Bone marrow (tissue), 2 donors: ENCODE data around the gene STOM.

Experiments used
- DNase-seq, 2 donors: peaks; one replicate each; lab custom pipeline; 2025; lab: John Stamatoyannopoulos, UW

STOM gene

DNA sequence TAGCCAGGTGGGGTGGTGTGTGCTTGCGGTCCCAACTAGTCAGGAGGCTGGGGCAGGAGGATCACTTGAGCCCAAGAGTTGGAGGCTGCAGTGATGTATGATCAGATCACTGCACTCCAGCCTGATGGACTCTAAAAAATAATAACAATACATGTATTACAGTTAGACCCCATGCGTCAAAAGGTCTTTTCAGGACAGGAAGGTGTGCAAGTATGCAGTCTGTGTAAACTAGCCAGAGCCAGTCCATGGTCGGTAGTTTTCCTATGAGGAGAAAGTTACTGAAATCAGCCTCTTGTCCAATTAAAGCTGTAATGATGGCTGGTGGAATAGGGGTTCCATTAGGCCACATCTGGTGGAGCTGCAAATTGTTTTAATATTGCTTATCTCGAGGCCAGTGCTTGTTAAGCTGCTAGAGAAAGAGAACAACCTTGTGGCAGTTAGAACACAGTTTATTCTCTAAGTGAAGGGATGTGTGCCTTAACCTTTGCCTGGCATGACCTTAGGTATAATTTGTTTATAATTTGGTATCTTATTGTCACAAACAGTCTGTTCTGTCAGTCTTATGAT is 1.5 kb upstream of the STOM start:
- no peak for DNase-seq

DNA sequence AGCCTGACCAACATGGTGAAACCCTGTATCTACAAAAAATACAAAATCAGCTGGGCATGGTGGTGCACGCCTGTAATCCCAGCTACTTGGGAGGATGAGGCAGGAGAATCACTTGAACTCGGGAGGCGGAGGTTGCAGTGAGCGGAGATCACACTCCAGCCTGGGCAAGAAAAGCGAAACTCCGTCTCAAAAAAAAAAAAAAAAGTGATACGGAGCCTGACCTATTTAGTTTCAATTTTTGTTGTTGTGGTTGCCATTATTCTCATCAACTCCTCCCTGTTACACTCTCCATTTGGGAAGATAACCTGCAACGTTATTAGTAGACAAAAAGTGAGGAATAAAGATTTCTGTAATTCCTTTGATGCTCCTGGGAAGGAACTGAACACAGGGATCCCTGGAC is 1.3 kb downstream of the STOM start:
- peak in 1 of 2 donors; percentile 13 for DNase-seq

DNA sequence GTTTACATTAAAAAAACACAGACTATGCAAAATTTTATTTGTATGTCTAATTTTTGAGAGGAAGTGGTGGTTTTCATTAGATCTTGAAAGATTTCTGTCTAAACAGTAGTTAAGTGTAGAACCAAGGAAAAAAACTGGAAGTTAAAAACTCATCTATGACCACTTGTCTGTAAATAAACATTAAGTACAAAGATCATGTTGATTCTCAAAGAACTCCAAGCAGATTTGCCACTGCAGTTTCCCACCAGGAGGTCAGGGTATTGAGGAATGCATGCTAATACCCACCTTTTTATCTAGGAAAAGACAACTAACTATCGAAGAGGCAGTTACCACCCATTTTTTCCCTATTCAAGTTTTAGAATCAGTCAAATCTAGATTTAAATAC is 1.9 kb downstream of the STOM start:
- no peak for DNase-seq

DNA sequence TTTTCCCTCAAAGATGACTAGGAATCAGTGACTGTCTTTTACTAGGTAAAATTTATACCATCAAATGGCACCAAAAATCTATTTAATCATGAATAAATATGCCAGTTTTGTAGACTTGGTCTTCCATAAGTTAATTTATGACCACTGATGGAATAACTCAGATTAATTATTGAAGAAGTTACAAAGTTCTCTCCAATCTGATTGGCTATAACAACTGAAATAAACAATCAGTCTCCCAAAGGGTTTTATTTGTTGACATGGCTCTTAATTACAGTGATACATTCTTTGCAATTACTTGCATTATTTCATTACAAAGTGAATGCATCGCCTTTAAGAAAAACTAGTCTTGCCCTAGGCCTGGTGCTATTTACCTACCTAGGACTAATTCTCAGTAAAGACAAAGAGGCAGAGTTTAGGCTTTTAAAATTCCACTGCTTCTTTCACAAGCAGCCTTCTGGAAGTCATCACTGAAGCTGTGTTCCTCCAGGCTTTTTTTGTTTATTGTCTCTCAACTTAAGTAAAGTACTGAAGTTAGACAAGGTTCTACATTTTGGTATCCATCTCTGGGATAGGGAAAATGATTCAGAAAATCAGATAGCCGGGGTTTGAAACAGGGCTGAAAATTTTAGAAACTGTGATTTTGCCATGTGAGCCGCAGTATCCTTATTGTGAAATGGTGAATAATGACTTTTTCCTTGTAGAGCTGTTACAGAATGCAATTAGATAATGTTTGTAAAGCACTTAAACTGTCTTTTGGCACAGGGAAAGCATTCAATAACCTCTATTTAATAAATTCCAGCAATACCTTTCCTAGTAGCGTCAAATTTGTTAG is 2.5 kb downstream of the STOM start:
- no peak for DNase-seq

DNA sequence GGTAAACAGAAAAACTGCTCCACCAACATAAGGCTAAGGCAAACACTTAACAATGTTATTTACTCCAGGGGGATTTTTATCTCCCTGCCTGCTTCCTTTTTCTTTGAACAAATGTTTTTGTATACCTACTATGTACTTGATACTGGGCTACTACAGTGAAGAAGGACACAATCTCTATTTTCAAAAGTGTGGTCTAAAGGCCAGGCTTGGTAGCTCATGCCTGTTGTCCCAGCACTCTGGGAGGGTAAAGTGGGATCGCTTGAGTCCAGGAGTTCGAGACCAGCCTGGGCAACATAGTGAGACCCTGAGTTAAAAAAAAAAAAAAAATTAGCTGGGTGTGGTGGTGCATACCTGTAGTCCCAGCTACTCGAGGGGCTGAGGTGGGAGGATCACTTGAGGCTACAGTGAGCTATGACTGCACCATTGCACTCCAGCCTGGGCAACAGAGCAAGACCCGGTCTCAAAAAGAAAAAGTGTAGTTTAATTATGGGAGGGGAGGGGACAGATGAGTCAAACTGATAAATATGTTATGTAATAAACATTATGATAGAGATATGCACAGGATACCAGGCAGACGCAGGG is 3.3 kb downstream of the STOM start:
- no peak for DNase-seq

DNA sequence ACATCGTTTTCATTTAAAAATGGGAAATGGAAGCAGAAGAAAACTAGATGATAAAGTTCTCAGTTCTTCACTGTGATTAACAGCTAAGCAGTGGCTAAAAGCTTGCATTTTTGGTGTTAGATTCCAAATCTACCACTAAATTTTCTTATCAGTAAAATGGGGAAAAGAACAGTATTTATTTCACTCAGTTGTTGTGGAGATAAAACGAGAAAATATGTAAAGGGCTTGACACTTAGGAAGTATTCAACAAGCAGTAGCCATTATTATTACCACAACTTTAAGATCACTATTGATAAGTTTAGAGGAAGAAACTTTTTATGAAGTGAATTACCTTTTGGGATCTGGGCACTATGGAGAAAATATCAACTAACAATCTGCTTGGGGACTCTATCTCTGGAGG is 4.5 kb downstream of the STOM start:
- no peak for DNase-seq

DNA sequence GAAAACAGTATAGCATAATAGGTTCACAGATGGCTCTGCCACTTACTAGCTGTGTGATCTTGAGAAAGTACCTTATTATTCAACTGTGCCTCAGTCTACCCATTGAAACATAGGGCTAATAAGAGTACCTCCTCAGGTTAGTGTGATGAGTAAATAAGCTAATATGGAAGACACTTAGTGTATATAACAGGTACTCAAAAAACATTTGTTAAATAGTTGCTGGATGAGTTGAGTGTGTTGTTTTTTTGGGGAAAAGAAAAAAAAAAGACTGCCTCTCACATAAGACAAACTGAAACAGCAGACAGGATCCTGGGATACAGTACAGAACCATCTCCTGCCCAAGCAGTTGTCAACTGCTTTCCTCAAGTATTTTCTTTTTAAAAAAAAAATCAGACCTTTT is 5.2 kb downstream of the STOM start:
- no peak for DNase-seq

DNA sequence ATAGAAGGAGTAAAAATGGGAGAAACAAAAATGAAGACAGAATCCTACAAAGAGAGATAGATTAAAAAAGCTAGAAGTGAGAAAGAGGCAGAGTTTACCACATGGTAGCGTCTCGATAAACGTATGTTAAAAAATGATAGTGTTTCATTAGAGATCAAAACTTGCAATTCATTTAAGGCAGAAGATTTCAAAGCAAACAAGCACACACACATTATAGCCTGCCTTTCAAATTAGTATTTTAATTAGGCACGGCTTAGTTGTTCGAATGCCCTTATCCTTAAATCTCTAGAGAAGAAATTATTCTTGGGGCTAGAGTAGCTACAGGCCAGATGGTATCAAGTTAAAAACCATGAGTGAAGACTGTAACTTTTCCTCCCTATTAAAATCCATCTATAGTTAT is 6.0 kb downstream of the STOM start:
- no peak for DNase-seq

DNA sequence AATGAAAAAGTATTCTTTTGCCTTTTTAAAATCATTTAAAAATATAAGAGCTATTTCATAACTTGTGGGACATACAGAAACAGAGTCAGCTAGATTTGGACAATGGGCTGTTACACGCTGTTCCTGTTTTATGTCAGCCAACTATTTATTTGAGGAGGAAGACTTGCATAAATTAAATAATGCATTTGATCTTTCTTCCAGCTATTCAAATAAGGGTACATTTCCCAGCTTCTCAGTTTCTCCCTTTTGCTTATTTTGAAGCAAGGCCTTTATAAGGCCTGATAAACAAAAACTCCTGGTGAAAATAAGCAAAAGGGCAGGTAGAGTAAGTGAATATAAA is 6.5 kb downstream of the STOM start:
- DNase-seq = no peak

DNA sequence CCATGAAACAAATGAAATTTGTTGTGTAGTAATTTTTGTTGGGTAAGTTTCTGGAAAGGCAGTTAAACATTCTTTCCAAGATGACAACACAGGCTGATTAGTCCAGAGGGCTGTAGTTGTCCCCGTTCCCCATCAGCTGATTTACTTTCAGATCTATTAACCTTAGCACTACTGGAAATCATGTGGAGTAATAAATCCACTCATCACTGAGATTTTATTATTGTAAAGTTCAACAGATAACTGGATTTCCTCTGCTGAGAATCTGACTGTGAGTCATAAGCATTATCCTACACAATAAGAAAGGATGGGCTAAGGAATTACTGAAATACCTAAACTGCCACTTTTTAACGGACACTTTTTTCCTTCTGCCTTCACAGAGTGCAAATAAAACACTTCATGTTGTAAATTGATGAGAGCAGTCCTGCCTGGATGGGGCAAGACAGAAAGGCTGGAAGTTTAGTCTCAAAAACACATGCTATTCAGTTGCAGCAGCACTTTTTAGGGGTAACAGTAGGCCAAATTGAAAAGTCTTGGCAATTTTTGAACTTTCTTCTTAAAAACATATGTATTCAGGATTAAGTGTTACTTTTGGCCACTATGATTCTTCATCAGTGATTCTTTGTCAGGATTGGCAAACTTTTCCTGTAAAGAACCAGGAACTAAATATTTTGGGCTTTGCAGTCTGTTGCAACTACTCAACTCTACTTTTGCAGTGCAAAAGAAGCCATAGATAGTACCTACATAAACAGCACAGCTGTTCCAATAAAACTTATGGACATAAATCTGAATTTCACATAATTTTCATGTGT is 7.0 kb downstream of the STOM start:
- no peak for DNase-seq

DNA sequence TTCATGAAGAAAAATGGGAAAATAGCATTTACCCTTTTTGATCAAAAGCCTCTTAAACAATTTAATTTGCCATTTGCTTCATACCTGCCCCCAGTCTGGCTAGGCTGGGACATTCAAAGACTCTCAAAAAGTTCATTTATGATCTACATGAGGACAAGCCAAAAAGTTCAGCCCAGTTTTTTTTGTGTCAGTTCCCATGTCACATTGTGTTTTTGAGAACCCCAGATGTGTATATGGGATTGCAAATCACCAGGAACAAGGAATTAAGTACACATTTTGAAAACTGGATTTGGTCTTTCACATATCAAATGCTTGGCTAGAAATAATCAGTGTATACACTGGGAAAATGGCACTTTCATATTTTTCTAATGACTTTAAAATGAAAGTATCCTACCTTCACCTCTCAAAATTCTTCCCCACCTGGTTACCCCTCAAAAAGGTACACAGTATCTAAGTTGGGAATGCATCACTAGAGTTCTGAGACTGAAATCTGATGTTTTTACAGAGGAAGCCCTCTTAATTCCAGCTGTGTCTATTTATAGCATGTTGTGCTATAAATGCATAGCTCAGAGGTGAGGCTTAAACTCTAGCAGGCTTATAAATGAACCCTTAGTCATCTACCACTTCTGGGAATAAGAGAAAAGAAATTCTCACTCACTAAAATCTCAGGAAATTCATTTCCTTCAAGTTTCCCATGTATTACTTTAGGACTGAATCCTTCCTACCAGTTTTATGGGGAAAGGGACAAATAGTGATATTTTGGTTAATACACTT is 9.3 kb downstream of the STOM start:
- no peak for DNase-seq

DNA sequence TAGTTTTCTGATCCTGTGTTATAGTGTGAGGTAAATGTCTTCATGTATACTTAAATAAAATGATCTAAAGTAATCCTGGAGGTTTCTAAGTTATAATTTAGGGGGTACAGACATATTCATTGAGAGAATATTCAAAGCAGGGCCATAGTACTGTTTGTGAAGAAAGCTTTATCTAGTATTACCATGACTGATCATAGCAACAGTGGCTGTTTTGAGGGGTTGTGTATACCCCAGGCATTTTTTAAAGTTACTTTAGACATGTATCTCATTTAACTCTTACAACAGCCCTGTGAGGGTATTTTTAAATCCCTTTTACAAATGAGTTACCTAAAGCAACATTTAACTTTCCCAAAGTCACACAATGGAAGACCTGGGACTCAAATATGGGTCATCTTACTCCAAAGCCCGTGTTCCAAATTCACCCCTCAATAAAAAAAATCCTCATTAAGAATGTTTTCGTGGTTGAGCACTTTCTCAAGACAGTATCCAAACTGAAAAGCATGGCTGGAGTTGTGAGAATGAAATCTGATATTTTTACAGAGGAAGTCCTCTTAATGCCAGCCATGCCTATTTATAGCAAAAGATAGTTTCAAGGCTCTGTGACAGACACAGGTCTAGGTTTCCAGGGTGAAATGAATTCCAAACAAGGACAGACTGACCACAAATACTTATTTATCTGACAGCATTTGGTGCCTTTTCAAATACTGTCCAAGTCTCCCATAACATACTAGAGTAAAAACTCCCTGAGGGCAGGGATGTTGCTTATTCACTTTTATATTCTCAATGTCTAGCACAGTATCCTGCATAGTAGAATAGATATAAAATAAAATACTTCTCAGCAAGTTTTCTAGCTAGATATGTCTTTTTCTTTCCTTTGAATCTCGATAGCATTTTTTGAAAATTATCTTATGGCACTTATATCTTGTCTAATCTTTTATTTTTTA is 10.4 kb downstream of the STOM start:
- DNase-seq = no peak

DNA sequence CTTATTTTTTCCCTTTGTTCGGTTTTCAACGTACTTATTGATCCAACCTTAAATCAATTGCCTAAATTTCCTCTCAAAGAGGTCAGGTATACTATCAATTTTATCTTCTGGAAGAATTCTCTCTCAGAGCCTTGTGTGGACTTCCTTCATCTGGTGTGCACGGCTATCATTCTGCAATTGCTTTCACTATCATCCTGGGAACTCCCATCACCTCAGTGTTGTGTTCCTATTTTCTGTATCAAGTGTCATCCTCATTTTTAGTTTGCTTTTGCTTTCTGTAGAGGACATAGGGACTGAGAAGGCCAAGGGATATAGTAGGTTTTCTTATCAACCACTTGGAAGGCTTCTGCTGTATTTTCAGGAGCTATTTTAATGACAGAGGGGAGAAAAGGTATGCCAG is 11.3 kb downstream of the STOM start:
- peak in 1 of 2 donors; percentile 78 for DNase-seq

DNA sequence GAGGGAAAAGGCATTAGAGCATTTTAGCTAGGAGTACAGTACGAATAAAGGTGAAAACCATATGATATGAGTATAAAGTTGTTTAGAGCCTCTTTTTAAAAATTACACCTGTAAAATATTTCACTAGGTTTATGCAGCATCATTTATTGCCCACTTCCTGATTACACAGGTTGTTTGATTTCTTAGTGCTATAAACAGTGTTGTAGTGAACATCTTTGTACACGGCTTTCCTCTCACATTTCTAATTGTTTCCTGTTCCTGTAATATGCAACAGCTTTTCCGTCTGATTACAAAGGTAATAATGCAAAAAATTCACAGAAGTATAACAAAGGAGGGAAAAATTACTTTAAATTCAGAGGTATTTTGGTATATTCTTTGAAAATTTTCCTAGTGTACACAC is 13.0 kb downstream of the STOM start:
- DNase-seq = no peak

DNA sequence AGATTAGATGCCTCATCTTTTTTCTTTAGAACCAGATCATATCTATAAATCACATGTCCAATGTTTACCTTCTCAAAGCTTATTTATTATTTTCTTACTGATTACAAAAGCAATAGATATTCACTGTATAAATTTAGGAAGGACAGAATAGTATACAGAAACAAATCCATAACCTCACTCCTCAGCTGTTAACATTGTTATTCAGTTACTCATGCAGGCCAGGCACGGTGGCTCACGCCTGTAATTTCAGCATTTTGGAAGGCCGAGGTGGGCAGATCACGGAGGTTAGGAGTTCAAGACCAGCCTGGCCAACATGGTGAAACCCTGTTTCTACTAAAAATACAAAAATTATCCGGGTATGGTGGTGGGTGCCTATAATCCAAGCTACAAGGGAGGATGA is 15.3 kb downstream of the STOM start:
- no peak for DNase-seq

DNA sequence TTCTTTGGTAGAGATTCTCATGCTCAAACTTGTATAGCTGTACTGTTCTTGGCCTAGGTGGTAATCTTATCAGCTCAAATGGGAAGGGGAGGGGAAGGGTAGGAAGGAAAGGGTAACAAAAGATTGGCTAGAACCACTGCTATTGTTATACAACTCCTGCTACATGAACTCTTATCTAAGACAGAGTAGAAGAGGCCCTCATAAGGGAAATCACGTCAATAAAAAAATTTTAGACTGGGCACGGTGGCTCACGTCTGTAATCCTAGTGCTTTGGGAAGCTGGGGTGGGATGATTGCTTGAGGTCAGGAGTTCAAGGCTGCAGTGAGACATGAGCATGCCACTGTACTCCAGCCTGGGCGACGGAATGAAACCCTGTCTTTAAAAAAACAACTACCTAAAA is 15.9 kb downstream of the STOM start:
- DNase-seq = no peak

DNA sequence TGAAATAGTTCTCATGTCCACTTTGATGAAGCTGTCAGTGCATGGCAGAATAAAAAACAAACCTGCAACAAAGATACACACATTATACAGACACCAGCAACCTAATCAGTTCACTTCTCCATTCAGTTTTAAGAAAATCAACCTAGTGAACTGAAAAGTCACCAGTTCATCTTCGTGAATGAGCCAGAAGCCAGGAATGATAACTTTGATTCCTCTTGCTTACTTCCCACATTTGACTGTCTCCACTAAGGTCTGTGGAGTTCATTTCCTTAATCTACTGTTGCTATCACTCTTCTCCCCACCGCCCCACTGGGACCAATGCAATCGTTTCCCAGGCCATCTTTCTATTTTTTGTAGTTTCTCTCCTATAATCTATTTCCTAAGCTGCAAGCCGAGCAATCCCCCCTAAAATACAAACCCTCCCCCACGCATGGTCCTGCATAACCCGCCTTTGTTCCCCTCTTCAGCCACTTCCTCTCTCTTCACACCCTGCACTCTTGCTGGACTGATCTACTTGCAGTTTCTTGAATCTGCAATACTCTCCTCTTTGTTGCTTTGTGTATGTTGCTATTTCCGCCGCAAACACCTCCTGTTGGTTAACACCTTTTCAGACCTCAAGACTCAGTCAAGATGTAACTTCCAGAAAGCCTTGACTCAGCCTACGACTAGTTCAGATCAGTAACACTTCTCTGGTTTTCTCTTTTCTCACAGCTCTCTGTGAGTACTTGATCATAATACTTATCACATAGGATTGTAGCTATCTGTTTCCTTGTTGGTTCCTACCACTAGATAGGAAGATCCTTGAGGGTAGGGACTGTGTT is 16.6 kb downstream of the STOM start:
- DNase-seq = no peak

DNA sequence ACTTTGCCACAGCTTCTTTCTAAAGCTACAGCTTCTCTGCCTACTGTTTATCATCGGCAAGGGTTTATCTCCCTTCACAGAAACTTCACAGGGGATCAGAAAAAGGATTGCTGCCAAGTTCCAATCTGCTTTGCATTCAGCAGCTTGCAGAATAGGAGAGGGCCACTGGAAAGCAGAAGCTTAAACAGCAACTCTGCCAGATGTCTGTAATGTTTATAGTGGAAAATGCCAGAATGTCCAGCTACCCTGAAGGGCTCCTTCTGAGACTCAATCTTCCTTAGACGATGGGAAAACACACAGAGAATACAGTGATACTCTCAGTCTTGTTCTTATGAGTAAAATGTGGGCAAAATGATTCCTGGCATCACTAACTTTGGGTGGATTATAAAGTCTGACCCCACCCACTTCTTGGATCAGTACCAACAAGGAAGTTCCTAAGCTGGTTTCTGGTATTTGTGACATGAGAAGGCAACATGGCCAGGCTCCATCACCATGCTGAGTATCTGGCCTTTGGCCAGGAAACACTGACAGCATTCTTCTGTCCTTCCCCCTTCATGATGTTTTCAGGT is 19.0 kb downstream of the STOM start:
- DNase-seq = peak in 1 of 2 donors; percentile 58

DNA sequence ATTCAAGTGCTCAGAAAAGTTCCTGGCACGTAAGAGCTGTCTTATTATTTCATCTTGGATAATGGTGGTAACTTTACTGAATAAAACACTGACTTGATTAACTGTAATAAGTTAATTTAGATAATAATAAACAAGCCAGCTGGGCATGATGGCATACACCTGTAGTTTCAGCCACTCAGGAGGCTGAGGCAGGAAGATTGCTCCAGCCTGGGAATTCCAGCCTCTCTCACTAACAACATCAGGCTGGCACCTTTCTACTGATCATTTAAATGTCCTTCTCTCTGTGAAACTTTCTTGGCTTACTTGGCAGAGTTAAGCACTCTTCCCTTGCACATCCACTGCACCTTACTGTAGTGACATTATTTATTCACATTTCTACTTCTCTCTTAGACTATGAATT is 20.0 kb downstream of the STOM start:
- no peak for DNase-seq

DNA sequence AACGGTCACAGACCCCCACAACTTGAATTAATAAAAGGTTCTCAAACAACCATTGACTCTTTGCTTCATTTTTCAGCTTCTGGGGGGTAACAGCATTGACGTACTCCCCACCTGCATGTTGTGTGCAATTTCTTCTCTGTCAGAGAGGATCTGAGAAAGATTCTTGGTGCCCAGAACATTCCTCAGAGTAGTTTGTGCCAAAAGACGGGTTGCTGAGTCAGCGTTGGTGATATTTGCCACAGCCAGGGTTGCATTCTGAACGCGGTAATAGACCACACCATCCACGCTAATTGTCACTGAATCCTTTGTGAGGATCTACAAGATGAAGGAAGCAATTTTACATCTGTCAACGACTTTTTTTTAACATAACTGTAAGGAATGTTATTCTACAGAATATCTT is 21.0 kb downstream of the STOM start:
- DNase-seq = no peak
